Measurements from ENCODE around the gene BAZ1B.

BAZ1B gene

DNA sequence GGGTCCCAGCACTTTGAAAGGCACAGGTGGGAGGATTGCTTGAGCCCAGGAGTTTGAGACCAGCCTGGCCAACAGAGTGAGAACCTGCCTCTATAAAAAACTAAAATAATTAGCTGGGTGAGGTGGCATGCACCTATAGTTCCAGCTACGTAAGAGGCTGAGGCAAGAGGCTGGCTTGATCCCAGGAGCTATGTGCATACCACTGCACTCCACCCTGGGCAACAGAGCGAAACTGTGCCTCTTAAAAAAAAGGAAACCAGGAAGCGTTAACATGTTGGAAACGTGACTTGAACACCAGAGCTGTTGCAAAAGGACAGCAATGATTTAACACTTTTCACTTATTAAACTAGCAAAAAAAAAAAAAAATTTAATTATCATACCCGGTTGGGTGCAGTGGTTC lies 12.6 kb downstream of the BAZ1B start:
- H3K27me3 ChIP-seq (ENCODE audit: insufficient read depth, low read length, poor library complexity), result no peaks in the 10 kb centered on the region
- H4K20me1 ChIP-seq (ENCODE audit: insufficient read depth, low read length), result peaks cover 72% of the 10 kb centered on the region
- no peak for ATAC-seq (ENCODE audit: insufficient read depth, low read depth)
- H3K4me3 ChIP-seq (ENCODE audit: low read depth in 1 of 2, low read length in 2 of 2), result no peak overlapping the region
- no peak overlapping the region for H2AFZ ChIP-seq (ENCODE audit: low read depth, low read length)
- no peak for DNase-seq
- no peak overlapping the region for H3K27ac ChIP-seq (ENCODE audit: low read length)
- H3K79me2 ChIP-seq (ENCODE audit: insufficient read depth, low read length), result peaks cover 95% of the 10 kb centered on the region
- H3K4me2 ChIP-seq (ENCODE audit: insufficient read depth, low read length), result no peak overlapping the region
- H3K36me3 ChIP-seq (ENCODE audit: insufficient read depth, low read length), result peaks cover 95% of the 10 kb centered on the region
- no peaks in the 10 kb centered on the region; the same call in 1 of the 2 replicates for H3K4me1 ChIP-seq (ENCODE audit: insufficient read depth, low read length)
- H3K9ac ChIP-seq (ENCODE audit: low read depth, low read length), result no peak overlapping the region
- no peaks in the 10 kb centered on the region for H3K9me3 ChIP-seq (ENCODE audit: insufficient read depth, low read length, severe bottlenecking)
- no peak for TF ChIP-seq EZH2 (IDR thresholded peaks at IDR 0.05; ENCODE audit: borderline replicate concordance, low read depth, low read length, severe bottlenecking)
- TF ChIP-seq, protein P1, sequence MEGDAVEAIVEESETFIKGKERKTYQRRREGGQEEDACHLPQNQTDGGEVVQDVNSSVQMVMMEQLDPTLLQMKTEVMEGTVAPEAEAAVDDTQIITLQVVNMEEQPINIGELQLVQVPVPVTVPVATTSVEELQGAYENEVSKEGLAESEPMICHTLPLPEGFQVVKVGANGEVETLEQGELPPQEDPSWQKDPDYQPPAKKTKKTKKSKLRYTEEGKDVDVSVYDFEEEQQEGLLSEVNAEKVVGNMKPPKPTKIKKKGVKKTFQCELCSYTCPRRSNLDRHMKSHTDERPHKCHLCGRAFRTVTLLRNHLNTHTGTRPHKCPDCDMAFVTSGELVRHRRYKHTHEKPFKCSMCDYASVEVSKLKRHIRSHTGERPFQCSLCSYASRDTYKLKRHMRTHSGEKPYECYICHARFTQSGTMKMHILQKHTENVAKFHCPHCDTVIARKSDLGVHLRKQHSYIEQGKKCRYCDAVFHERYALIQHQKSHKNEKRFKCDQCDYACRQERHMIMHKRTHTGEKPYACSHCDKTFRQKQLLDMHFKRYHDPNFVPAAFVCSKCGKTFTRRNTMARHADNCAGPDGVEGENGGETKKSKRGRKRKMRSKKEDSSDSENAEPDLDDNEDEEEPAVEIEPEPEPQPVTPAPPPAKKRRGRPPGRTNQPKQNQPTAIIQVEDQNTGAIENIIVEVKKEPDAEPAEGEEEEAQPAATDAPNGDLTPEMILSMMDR (IDR thresholded peaks at IDR 0.05; ENCODE audit: borderline replicate concordance, extremely low read depth, low read length, poor library complexity, severe bottlenecking), result no peak

DNA sequence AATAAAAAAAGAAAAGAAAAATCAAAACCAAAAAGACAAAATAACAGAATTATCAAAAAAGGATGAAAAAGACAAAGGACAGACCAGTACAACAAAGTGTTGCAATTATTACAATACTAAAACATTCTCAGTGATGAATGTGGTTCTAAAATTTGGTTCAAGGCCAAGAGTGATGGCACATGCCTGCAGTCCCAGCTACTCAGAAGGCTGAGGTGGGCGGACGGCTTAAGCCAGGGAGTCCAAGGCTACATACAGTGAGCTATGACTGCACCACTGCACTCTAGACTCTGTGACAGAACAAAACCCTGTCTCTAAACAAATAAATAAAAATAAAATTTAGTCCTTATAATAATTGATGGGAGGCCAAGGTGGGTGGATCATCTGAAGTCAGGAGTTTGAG lies 14.5 kb downstream of the BAZ1B start:
- DNase-seq (no peak), ATAC-seq (ENCODE audit: insufficient read depth, low read depth) (no peak)
- H3K4me2 ChIP-seq (ENCODE audit: insufficient read depth, low read length), result no peak overlapping the region
- H3K4me3 ChIP-seq (ENCODE audit: low read depth in 1 of 2, low read length in 2 of 2), result no peak overlapping the region
- H3K9me3 ChIP-seq (ENCODE audit: insufficient read depth, low read length, severe bottlenecking), result no peaks in the 10 kb centered on the region
- H3K27me3 ChIP-seq (ENCODE audit: insufficient read depth, low read length, poor library complexity), result no peaks in the 10 kb centered on the region
- TF ChIP-seq EZH2 (IDR thresholded peaks at IDR 0.05; ENCODE audit: borderline replicate concordance, low read depth, low read length, severe bottlenecking), result no peak
- TF ChIP-seq, protein P1 (IDR thresholded peaks at IDR 0.05; ENCODE audit: borderline replicate concordance, extremely low read depth, low read length, poor library complexity, severe bottlenecking), result no peak
- H2AFZ ChIP-seq (ENCODE audit: low read depth, low read length), result no peak overlapping the region
- H3K9ac ChIP-seq (ENCODE audit: low read depth, low read length), result no peak overlapping the region
- H3K79me2 ChIP-seq (ENCODE audit: insufficient read depth, low read length), result peaks cover 95% of the 10 kb centered on the region
- H3K4me1 ChIP-seq (ENCODE audit: insufficient read depth, low read length), result no peaks in the 10 kb centered on the region
- peaks cover 95% of the 10 kb centered on the region for H3K36me3 ChIP-seq (ENCODE audit: insufficient read depth, low read length)
- no peak overlapping the region for H3K27ac ChIP-seq (ENCODE audit: low read length)
- peaks cover 70% of the 10 kb centered on the region for H4K20me1 ChIP-seq (ENCODE audit: insufficient read depth, low read length)

DNA sequence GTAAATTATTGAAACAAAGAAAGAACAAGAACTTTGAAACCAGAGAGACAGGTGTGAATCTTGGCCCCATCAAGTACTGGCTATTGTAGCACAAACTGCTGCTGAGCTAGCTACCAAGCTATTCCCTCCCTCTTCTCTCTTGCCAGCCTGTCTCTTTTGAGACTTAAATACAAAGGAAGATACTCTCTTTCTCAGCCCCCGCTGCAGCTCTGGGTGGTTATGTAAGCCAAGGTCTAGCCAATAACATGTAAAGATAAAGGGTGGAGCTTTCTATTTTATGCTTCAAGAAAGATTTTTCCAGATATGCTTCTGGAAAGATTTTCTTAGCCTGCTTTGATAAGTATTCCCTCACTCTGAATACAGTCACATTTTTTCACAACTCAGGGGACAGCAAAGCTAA lies 17.2 kb downstream of the BAZ1B start:
- H3K4me2 ChIP-seq (ENCODE audit: insufficient read depth, low read length), result no peak overlapping the region
- H3K36me3 ChIP-seq (ENCODE audit: insufficient read depth, low read length), result peaks cover 95% of the 10 kb centered on the region
- ATAC-seq (ENCODE audit: insufficient read depth, low read depth) (no peak), DNase-seq (no peak)
- peaks cover 90% of the 10 kb centered on the region for H3K79me2 ChIP-seq (ENCODE audit: insufficient read depth, low read length)
- no peak overlapping the region for H3K9ac ChIP-seq (ENCODE audit: low read depth, low read length)
- peaks cover 64% of the 10 kb centered on the region for H4K20me1 ChIP-seq (ENCODE audit: insufficient read depth, low read length)
- H3K9me3 ChIP-seq (ENCODE audit: insufficient read depth, low read length, severe bottlenecking), result no peaks in the 10 kb centered on the region
- TF ChIP-seq EZH2 (IDR thresholded peaks at IDR 0.05; ENCODE audit: borderline replicate concordance, low read depth, low read length, severe bottlenecking), result no peak
- TF ChIP-seq, protein P1 (IDR thresholded peaks at IDR 0.05; ENCODE audit: borderline replicate concordance, extremely low read depth, low read length, poor library complexity, severe bottlenecking), result no peak
- H3K4me3 ChIP-seq (ENCODE audit: low read depth in 1 of 2, low read length in 2 of 2), result no peak overlapping the region
- no peaks in the 10 kb centered on the region for H3K4me1 ChIP-seq (ENCODE audit: insufficient read depth, low read length)
- H3K27me3 ChIP-seq (ENCODE audit: insufficient read depth, low read length, poor library complexity), result no peaks in the 10 kb centered on the region
- no peak overlapping the region for H3K27ac ChIP-seq (ENCODE audit: low read length)
- no peak overlapping the region for H2AFZ ChIP-seq (ENCODE audit: low read depth, low read length)

DNA sequence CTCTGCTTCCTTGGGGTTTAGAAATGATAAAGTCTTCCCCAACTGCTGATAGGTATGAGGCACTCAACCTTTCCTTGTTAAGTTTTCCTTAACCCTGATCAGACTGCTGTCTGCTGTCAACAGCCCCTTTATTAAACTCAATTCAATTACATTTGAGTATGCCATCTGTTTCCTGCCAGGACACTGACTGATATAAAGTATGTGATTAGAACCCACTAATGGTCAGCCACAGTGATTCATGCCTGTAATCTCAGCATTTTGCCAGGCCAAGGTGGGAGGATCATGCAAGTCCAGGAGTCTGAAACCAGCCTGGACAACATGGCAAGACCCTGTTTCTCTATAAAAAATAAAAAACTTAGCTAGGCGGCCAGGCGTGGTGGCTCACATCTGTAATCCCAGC lies 18.1 kb downstream of the BAZ1B start:
- peaks cover 90% of the 10 kb centered on the region for H3K79me2 ChIP-seq (ENCODE audit: insufficient read depth, low read length)
- H3K4me1 ChIP-seq (ENCODE audit: insufficient read depth, low read length), result no peaks in the 10 kb centered on the region

More for the DNA sequence above, 18.1 kb downstream of the BAZ1B start:
- no peak for DNase-seq
- H2AFZ ChIP-seq (ENCODE audit: low read depth, low read length), result no peak overlapping the region
- H3K9ac ChIP-seq (ENCODE audit: low read depth, low read length), result no peak overlapping the region
- TF ChIP-seq EZH2 (IDR thresholded peaks at IDR 0.05; ENCODE audit: borderline replicate concordance, low read depth, low read length, severe bottlenecking), result no peak
- TF ChIP-seq, protein P1 (IDR thresholded peaks at IDR 0.05; ENCODE audit: borderline replicate concordance, extremely low read depth, low read length, poor library complexity, severe bottlenecking), result no peak
- no peak overlapping the region for H3K27ac ChIP-seq (ENCODE audit: low read length)
- no peak overlapping the region for H3K4me3 ChIP-seq (ENCODE audit: low read depth in 1 of 2, low read length in 2 of 2)
- H3K9me3 ChIP-seq (ENCODE audit: insufficient read depth, low read length, severe bottlenecking), result no peaks in the 10 kb centered on the region
- H3K27me3 ChIP-seq (ENCODE audit: insufficient read depth, low read length, poor library complexity), result no peaks in the 10 kb centered on the region
- no peak for ATAC-seq (ENCODE audit: insufficient read depth, low read depth)
- H4K20me1 ChIP-seq (ENCODE audit: insufficient read depth, low read length), result peaks cover 66% of the 10 kb centered on the region
- no peak overlapping the region for H3K4me2 ChIP-seq (ENCODE audit: insufficient read depth, low read length)
- peaks cover 95% of the 10 kb centered on the region for H3K36me3 ChIP-seq (ENCODE audit: insufficient read depth, low read length)
